Measurements from ENCODE around the gene CIAO3. TPM values are rescaled to one million over a fixed set of nuclear protein-coding genes. Genes with fewer than 3 reads are reported as not detected.

The CIAO3 gene
- total RNA-seq, 1 experiment from 2014 or later = 32.8 TPM

- ATAC-seq = peak; percentile 12
- no peak for DNase-seq (ENCODE audit: low read depth, low spot score)
- Histone ChIP-seq H3K36me3 (ENCODE audit: control insufficient read depth in 1 of 2, insufficient read depth in 2 of 2, low read length in 2 of 2) (peaks cover 7 to 8% of the 10 kb centered on the region in 2 experiments; a peak in 3 of 4 replicates), H3K9me3 (ENCODE audit: control insufficient read depth in 1 of 2, insufficient read depth in 1 of 2, low read depth in 1 of 2, low read length in 2 of 2) (peaks cover 0 to under 1% of the 10 kb centered on the region in 2 experiments; a peak in 1 of 4 replicates), H3K4me2 (ENCODE audit: low read length) (peak overlapping the region; percentile 99), H3K27me3 (ENCODE audit: insufficient read depth, low read length) (no peaks in the 10 kb centered on the region), H3K27ac (ENCODE audit: low read depth, low read length) (peak overlapping the region; percentile 97), H2AFZ (ENCODE audit: low read depth, low read length, poor library complexity, severe bottlenecking) (no peak overlapping the region), H3K9me2 (ENCODE audit: insufficient read depth) (no peaks in the 10 kb centered on the region), H3K9ac (ENCODE audit: low read length) (peak overlapping the region; percentile 95), H4K20me1 (ENCODE audit: insufficient read depth) (no peaks in the 10 kb centered on the region), H3K4me3 (replicated peaks in 1 of 2; ENCODE audit: low read depth in 1 of 2, low read length in 2 of 2) (peak overlapping the region; percentile 78 to 95), H3K4me1 (ENCODE audit: control insufficient read depth in 1 of 2, insufficient read depth in 2 of 2, low read length in 2 of 2) (peaks cover 34 to 47% of the 10 kb centered on the region in 2 experiments), H3K79me2 (ENCODE audit: insufficient read depth, low read length) (peaks cover 26% of the 10 kb centered on the region)
- BruUV-seq (replicated peaks) = no TSS peak
- TF ChIP-seq MAX (IDR thresholded peaks at IDR 0.05) (no peak), TCF7L2 (IDR thresholded peaks at IDR 0.05; ENCODE audit: borderline replicate concordance, extremely low read depth, insufficient read depth, insufficient read length) (no peak), SP1 (IDR thresholded peaks at IDR 0.05; ENCODE audit: low read depth) (no peak), EGR1 (IDR thresholded peaks at IDR 0.05; ENCODE audit: low read depth) (no peak)
- TF ChIP-seq, protein P1, sequence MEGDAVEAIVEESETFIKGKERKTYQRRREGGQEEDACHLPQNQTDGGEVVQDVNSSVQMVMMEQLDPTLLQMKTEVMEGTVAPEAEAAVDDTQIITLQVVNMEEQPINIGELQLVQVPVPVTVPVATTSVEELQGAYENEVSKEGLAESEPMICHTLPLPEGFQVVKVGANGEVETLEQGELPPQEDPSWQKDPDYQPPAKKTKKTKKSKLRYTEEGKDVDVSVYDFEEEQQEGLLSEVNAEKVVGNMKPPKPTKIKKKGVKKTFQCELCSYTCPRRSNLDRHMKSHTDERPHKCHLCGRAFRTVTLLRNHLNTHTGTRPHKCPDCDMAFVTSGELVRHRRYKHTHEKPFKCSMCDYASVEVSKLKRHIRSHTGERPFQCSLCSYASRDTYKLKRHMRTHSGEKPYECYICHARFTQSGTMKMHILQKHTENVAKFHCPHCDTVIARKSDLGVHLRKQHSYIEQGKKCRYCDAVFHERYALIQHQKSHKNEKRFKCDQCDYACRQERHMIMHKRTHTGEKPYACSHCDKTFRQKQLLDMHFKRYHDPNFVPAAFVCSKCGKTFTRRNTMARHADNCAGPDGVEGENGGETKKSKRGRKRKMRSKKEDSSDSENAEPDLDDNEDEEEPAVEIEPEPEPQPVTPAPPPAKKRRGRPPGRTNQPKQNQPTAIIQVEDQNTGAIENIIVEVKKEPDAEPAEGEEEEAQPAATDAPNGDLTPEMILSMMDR (IDR thresholded peaks at IDR 0.05 in 2 of 3, conservative IDR thresholded peaks at IDR 0.05 in 1 of 3; ENCODE audit: borderline replicate concordance in 1 of 3, insufficient read depth in 1 of 3, low read depth in 2 of 3, low read length in 2 of 3) = 0 out of 6 replicates have a peak, but pooled peaks of 1 of the 3 experiments have one; percentile 16
- RAD21 ChIA-PET (ENCODE audit: low non-redundant PET in 1 of 2, low total read pairs in 2 of 2, uncharacterized antibody in 2 of 2, unreplicated experiment in 2 of 2) = interaction anchor here in 1 of 2 experiments (0.8 to 1.2 kb wide), 2 partner anchors 19 to 21 kb away, joined by 3 to 5 read pairs; partner anchors contain the start of gene CIAO3
- CTCF ChIA-PET = interaction anchor here (1.6 to 2.9 kb wide), 3 partner anchors 17 to 41 kb away, joined by 3 to 11 read pairs (median 11); partner anchors contain the start of gene ANTKMT
- intact Hi-C loops (cut with micrococcal nuclease) = loop anchor here (1.0 kb wide), 1 partner anchor 11 kb away; no protein-coding TSS in a partner anchor
- POLR2A ChIA-PET = interaction anchor here (1.0 to 1.8 kb wide), 5 partner anchors 15 to 41 kb away, joined by 3 to 12 read pairs (median 5); partner anchors contain the start of genes ANTKMT, CCDC78, CHTF18 and HAGHL
Observed at GRCh38 chr16:761625-762513, 21.1 kb upstream of the CIAO3 start.
